Rectal smooth muscle tissue (tissue), 1 donor: ENCODE measurements around the gene CKAP2.
"Not testable (repeated sequence)": the region's sequence is repeated elsewhere in the genome, so short reads cannot be mapped to it uniquely, and the experiment has no call there.

Source experiments
- H3K27ac ChIP-seq: one replicate; pipeline ENCODE4 v1.7.0; 2013; ENCODE audit warnings: low read depth, low read length, inconsistent platforms
- H3K27me3 ChIP-seq: one replicate; pipeline ENCODE4 v1.7.0; 2013; ENCODE audit warnings: low read length; ENCODE audit not compliant: control insufficient read depth, insufficient read depth
- H3K36me3 ChIP-seq: one replicate; pipeline ENCODE4 v1.7.0; 2013; ENCODE audit warnings: low read length; ENCODE audit not compliant: control insufficient read depth, insufficient read depth
- H3K4me1 ChIP-seq: one replicate; pipeline ENCODE4 v1.7.0; 2013; ENCODE audit warnings: low read length; ENCODE audit not compliant: control insufficient read depth, insufficient read depth
- H3K4me3 ChIP-seq: one replicate; pipeline ENCODE4 v1.7.0; 2013; ENCODE audit warnings: low read length
- H3K9ac ChIP-seq: one replicate; pipeline ENCODE4 v1.7.0; 2013; ENCODE audit warnings: low read length

The CKAP2 gene

GRCh38 chr13:52510221-52510797 lies 55.0 kb downstream of the CKAP2 start:
- H3K4me3 ChIP-seq, H3K27me3 ChIP-seq, H3K27ac ChIP-seq: not testable (repeated sequence)

GRCh38 chr13:52511598-52511997 lies 56.3 kb downstream of the CKAP2 start:
- not testable (repeated sequence) for H3K4me1 ChIP-seq, H3K36me3 ChIP-seq

More at GRCh38 chr13:52510221-52510797, 55.0 kb downstream of the CKAP2 start:
- not testable (repeated sequence) for H3K4me1 ChIP-seq, H3K36me3 ChIP-seq, H3K9ac ChIP-seq

GRCh38 chr13:52513957-52514596 lies 58.8 kb downstream of the CKAP2 start:
- not testable (repeated sequence) for H3K27ac ChIP-seq, H3K4me3 ChIP-seq, H3K4me1 ChIP-seq, H3K27me3 ChIP-seq, H3K36me3 ChIP-seq, H3K9ac ChIP-seq

More at GRCh38 chr13:52511598-52511997, 56.3 kb downstream of the CKAP2 start:
- H3K27ac ChIP-seq, H3K9ac ChIP-seq, H3K27me3 ChIP-seq, H3K4me3 ChIP-seq: not testable (repeated sequence)

- not testable (repeated sequence) for H3K36me3 ChIP-seq, H3K9ac ChIP-seq
These were observed 68.0 kb downstream of the CKAP2 start for GRCh38 chr13:52523323-52523722.

More at GRCh38 chr13:52523323-52523722, 68.0 kb downstream of the CKAP2 start:
- not testable (repeated sequence) for H3K4me1 ChIP-seq, H3K27ac ChIP-seq, H3K27me3 ChIP-seq, H3K4me3 ChIP-seq
